ENCODE results near the gene ZMYM5. TPM values are rescaled to one million over a fixed set of nuclear protein-coding genes. Genes with fewer than 3 reads are reported as not detected.

The ZMYM5 gene
- total and polyA plus RNA-seq, 2 of the 8 experiments (the other 6 are each of a cell fraction or from before 2014, with no cell fraction given) = 4.9 to 7.9 TPM

- TF ChIP-seq RBBP5 (IDR thresholded peaks at IDR 0.05; ENCODE audit: borderline replicate concordance, low read depth, low read length) (peak; percentile 35; the same call in 1 of the 2 replicates), JUND (IDR thresholded peaks at IDR 0.05; ENCODE audit: low read length) (0 out of 2 replicates have a peak, but pooled peaks have one; percentile 35), POLR2AphosphoS5 (IDR thresholded peaks at IDR 0.05; ENCODE audit: low read depth, low read length) (peak; percentile 94), ASH2L (IDR thresholded peaks at IDR 0.05; ENCODE audit: low read length) (peak; percentile 68)
- TF ChIP-seq, protein P1, sequence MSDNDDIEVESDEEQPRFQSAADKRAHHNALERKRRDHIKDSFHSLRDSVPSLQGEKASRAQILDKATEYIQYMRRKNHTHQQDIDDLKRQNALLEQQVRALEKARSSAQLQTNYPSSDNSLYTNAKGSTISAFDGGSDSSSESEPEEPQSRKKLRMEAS (IDR thresholded peaks at IDR 0.05) = peak; percentile 58
Observed at GRCh38 chr13:19782727-19783682, 80.4 kb downstream of the ZMYM5 start, which contains the start of gene PSPC1 (continued).

All from H1 (cell line).